HCEC 1CT (cell line): ENCODE measurements around the gene FAM83D.

Experiments used
- DNase-seq: peaks from one replicate; pipeline ENCODE4 v3.0.0-alpha.2; 2017

The FAM83D gene

DNA sequence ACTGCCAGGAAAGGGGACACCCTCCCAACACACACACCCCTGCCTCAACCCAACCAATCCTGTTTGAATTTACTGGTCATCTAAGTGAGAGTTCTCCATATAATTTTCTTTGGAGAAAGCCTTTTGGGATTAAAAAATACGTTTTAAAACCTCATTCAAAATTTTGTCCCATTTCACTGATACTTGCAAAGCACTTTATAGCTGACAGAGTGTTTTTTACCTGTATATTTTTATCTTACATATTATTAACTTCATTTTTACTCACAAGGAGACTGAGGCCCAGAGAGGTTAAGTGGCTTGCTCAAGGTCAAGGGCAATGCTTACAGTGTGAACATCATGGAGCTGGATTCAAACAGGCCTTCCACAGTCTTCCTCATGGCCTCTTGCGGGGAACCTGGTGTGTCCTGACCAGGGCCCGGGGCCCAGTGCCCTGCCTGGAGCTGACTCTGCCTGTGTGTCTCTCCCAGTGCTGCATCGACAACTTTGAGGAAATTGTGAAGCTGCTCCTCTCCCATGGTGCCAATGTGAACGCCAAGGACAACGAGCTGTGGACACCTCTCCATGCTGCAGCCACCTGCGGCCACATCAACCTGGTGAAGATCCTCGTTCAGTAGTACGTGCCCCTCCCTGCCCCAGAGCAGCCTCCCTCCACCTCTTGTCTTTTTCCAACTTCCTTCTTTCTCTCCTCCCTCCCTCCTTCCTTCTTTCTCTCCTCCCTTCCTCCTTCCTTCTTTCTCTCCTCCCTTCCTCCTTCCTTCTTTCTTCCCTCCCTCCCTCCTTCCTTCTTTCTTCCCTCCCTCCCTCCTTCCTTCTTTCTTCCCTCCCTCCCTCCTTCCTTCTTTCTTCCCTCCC is 30.9 kb upstream of the FAM83D start:
- DNase-seq: no peak

GRCh38 chr20:38896009-38896594 is 30.1 kb upstream of the FAM83D start:
- no peak for DNase-seq

- no peak for DNase-seq
Observed at GRCh38 chr20:38897267-38897666, 28.9 kb upstream of the FAM83D start.

- no peak for DNase-seq
Observed at GRCh38 chr20:38900606-38901005, 25.6 kb upstream of the FAM83D start.

DNA sequence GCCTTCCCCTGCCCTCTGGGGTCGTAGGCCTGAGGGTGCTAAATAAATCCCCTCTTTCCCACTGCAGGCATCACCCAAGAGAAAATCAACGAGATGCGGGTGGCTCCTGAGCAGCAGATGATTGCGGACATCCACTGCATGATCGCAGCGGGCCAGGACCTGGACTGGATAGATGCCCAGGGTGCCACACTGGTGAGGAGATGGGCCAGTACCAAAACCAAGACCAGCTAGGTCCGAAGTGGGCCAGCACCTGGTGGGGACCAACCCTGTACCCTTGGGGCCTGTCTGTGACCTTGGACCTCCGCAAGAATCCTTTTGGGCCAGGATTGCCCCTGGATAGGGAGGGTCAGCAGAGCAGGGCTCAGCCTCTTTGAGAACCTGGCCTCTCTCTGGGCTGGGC is 23.6 kb upstream of the FAM83D start:
- no peak for DNase-seq

- no peak for DNase-seq
Observed at GRCh38 chr20:38903335-38903734, 22.9 kb upstream of the FAM83D start.

DNA sequence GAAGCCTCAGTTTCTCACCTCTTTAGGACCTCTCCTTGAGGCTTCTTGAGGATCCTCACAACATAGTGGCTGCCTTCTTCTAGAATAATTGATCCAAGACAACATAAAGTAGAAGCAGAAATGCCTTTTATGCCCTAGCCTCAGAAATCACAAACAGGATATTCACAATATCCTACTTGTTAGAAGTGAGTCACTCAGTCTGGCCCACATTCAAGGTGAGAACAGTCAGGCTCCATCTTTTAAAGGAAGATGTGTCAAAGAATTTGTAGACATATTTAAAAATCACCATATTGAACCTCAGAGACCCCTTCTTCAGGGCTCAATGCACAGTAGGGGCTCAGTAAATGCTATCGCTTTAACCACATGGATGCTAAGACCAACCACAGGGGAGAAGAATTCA is 20.8 kb upstream of the FAM83D start:
- no peak for DNase-seq

- DNase-seq: no peak
Observed at GRCh38 chr20:38907918-38908677, 18.1 kb upstream of the FAM83D start.

GRCh38 chr20:38915355-38915754 is 10.9 kb upstream of the FAM83D start:
- DNase-seq: no peak

GRCh38 chr20:38917657-38918056 is 8.6 kb upstream of the FAM83D start:
- no peak for DNase-seq

DNA sequence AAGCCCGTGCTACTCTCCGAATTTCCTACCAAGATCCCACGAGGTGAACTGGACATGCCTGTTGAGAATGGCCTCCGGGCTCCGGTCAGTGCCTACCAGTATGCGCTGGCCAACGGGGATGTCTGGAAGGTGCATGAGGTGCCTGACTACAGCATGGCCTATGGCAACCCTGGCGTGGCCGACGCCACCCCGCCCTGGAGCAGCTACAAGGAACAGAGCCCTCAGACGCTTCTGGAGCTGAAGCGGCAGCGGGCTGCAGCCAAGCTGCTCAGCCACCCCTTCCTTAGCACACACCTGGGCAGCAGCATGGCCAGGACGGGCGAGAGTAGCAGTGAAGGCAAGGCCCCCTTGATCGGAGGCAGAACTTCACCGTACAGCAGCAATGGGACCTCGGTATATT is 8.0 kb upstream of the FAM83D start:
- DNase-seq: no peak

DNA sequence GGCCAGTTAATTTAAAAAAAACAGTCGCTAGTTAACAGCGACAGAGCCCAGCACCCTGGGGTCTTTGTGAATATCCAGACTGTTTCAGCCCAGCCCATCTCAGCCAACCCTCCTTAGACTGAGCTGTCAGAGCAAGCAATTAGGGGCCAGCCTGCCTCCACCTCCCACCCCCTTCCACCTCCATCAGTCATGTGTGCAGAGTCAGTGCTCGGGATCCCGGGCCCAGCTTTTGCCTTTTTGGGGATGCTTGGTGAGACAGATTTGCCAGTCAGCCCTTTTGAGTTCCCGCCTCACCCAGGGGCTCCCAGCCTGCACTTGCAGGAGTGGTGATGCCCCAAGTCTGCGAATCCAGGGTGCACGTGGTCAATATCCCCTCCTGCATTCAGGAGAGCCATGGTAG is 6.5 kb upstream of the FAM83D start:
- no peak for DNase-seq

DNA sequence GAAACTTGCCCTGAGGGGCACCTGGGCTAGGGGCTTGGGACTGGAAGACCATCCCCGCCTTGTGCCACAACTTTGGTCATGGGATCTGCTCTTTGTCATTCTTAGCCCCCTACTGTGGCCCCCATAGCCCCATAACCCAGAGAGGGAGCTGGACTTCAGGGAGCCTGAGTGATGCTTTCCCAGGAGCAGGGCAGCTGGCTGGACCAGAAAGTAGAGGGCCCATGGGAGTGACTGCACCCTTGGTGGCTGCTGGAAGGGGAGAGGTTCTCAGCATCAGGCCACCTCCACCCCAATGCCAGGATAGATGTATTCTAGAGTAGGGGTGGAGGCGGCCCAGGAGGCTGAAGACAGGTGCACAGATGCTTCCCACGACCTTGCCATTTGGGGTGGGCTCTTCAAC is 5.8 kb upstream of the FAM83D start:
- DNase-seq: no peak

GRCh38 chr20:38920851-38921250 is 5.4 kb upstream of the FAM83D start:
- no peak for DNase-seq

- DNase-seq: no peak
Observed at GRCh38 chr20:38924718-38925117, 1.5 kb upstream of the FAM83D start.

DNA sequence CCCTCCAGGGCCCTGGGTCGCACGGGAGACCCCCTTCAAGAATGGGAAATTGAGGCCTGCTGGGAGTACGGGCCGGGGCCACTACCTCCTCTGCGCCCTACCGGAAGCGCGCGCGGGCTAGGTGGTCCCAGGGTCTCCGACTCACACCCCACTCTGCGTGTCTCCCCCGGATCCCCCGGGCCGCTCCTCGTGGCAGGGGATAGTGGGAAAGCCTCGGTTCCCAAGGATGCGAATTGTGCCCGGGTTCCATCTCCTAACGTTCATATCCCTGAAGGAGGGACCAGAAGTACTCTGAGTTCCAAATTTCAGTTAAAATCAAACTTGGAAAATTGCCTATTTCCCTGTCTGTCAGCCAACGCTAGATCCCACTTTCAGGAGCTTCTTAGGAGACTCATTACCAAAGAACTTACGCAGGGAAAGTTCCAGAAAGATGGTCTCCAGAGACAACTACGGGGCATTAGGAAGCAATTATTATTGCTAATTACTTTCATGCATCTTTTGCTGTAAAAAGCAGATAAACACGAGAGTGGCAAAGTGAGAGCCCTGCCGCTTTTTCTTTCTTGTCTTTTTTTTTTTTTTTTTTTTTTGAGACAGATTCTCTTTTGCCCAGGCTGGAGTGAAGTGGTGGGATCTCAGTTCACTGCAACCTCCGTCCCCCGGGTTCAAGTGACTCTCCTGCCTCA is 858 bp downstream of the FAM83D start:
- peak; percentile 12 for DNase-seq

- no peak for DNase-seq
Observed at GRCh38 chr20:38927902-38928578, 1.8 kb downstream of the FAM83D start.

GRCh38 chr20:38930242-38930569 is 4.0 kb downstream of the FAM83D start:
- no peak for DNase-seq

DNA sequence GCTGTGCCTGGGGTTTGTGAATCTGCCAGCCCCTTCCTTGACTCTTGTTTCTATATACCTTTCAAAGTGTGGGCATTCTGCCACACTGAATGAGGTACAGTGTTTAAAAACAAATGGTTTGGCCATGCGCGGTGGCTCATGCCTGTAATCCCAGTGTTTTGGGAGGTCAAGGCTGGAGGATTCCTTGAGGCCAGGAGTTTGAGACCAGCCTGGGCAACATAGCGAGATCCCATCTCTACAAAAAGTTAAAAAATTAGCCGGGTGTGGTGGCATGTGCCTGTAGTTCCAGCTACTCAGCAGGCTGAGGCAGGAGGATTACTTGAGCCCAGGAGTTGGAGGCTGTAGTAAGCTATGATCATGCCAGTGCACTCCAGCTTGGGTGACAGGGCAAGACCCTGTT is 5.8 kb downstream of the FAM83D start:
- DNase-seq: no peak

GRCh38 chr20:38932457-38933120 is 6.4 kb downstream of the FAM83D start:
- DNase-seq: peak; percentile 22

- no peak for DNase-seq
Observed at GRCh38 chr20:38934530-38934929, 8.3 kb downstream of the FAM83D start.

DNA sequence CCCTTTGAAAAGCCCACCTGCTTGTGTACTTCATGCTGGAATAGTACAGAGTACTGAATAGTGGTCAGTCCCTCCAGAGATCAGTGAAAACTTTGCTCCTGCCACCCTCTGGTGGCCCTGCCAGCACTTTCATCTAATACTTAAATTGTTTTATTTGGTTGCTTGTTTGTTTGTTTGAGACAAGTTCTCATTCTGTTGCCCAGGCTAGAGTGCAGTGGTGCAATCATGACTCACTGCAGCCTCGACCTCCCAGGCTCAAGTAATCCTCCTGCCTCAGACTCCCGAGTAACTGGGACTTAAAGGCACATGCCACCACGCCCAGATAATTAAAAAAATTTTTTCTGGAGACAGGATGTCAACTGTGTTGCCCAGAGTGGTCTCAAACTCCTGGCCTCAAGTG is 9.1 kb downstream of the FAM83D start:
- peak; percentile 64 for DNase-seq
